ENCODE data around the gene MAZ. TPM values are rescaled to one million over a fixed set of nuclear protein-coding genes. Genes with fewer than 3 reads are reported as not detected.

The MAZ gene
- total and polyA plus RNA-seq, 2 of the 13 experiments (the other 11 are each of a cell fraction or from before 2014, with no cell fraction given) = 203 to 277 TPM

GRCh38 chr16:29857133-29857760, 50.9 kb downstream of the MAZ start:
- intact Hi-C loops (cut with micrococcal nuclease; ENCODE audit: unreplicated experiment) = no loop called here
- H3K4me3 ChIP-seq (replicated peaks in 1 of 3; ENCODE audit: insufficient read depth in 1 of 3, low read depth in 2 of 3, low read length in 3 of 3) = no peak overlapping the region
- in situ Hi-C loops (cut with HindIII; ENCODE audit: extremely low pct_ligation_motif_present, low pct_unique_long_range_greater_than_20kb) = no loop called here
- DNase-seq (ENCODE audit: low spot score) (no peak), FAIRE-seq (no peak), ATAC-seq (no peak)
- BruUV-seq (replicated peaks) = no TSS peak
- no peaks in the 10 kb centered on the region for H3K9me3 ChIP-seq (ENCODE audit: low read length)
- peaks cover 9% of the 10 kb centered on the region for H3K79me2 ChIP-seq (ENCODE audit: insufficient read depth, low read length)
- no peak overlapping the region for H3K9ac ChIP-seq (ENCODE audit: insufficient read depth, low read depth, low read length)
- H3K27ac ChIP-seq (ENCODE audit: extremely low read length, insufficient read depth, low read length) = no peak overlapping the region
- H2AFZ ChIP-seq (ENCODE audit: low read length) = no peak overlapping the region
- H3K36me3 ChIP-seq (replicated peaks in 1 of 2; ENCODE audit: control insufficient read depth in 1 of 2, insufficient read depth in 2 of 2, low read length in 2 of 2) = peaks cover 6 to 13% of the 10 kb centered on the region in 2 experiments; a peak in 4 of 5 replicates
- H3K4me1 ChIP-seq (ENCODE audit: insufficient read depth, low read length) = peaks cover 16% of the 10 kb centered on the region
- ChIA-PET CTCF (ENCODE audit: low intra/inter-chr PET ratio, low total read pairs) (no interaction called here), POLR2A (interaction anchor here (0.7 to 2.9 kb wide), 6 partner anchors 9 to 49 kb away, joined by 3 to 6 read pairs (median 6); partner anchors contain the start of genes ASPHD1, PAGR1 and SEZ6L2)
- 81% methylated on average over 7 of the region's 7 CpGs for WGBS (ENCODE audit: low lambda C conversion rate)
- no peaks in the 10 kb centered on the region; the same call in 1 of the 2 replicates for H4K20me1 ChIP-seq (ENCODE audit: insufficient read depth, low read length)
- no peaks in the 10 kb centered on the region for H3K27me3 ChIP-seq (ENCODE audit: control insufficient read depth in 1 of 2, insufficient read depth in 2 of 2, low read length in 2 of 2)
- no peak overlapping the region for H3K4me2 ChIP-seq (ENCODE audit: low read depth, low read length)
- TF ChIP-seq ZNF30 (CRISPR knock-in tag; IDR thresholded peaks at IDR 0.05) (no peak), SMARCC2 (IDR thresholded peaks at IDR 0.05) (no peak), HNF1B (CRISPR knock-in tag; IDR thresholded peaks at IDR 0.05) (no peak), POLR2G (IDR thresholded peaks at IDR 0.05; ENCODE audit: low read depth, low read length) (peak; percentile 32; the same call in 1 of the 2 replicates), ZHX1 (CRISPR knock-in tag; IDR thresholded peaks at IDR 0.05; ENCODE audit: low read depth) (no peak), RFX3 (CRISPR knock-in tag; IDR thresholded peaks at IDR 0.05) (no peak), ELK4 (CRISPR knock-in tag; IDR thresholded peaks at IDR 0.05; ENCODE audit: borderline replicate concordance) (no peak), KLF16 (CRISPR knock-in tag; IDR thresholded peaks at IDR 0.05) (no peak), ZMYM2 (CRISPR knock-in tag; IDR thresholded peaks at IDR 0.05) (no peak), PRDM10 (CRISPR knock-in tag; IDR thresholded peaks at IDR 0.05; ENCODE audit: low read depth) (no peak), RFX1 (IDR thresholded peaks at IDR 0.05) (no peak), ZFAT (CRISPR knock-in tag; conservative IDR thresholded peaks at IDR 0.05) (no peak), IRF1 (CRISPR knock-in tag; IDR thresholded peaks at IDR 0.05; ENCODE audit: low read depth) (no peak), MEF2D (CRISPR knock-in tag; IDR thresholded peaks at IDR 0.05) (no peak)

Measured in HepG2 (cell line).